ENCODE data around the gene PLXDC1. TPM values are rescaled to one million over a fixed set of nuclear protein-coding genes. Genes with fewer than 3 reads are reported as not detected.

Gene PLXDC1
- total RNA-seq, 1 experiment from 2014 or later, result 2.0 TPM

DNA sequence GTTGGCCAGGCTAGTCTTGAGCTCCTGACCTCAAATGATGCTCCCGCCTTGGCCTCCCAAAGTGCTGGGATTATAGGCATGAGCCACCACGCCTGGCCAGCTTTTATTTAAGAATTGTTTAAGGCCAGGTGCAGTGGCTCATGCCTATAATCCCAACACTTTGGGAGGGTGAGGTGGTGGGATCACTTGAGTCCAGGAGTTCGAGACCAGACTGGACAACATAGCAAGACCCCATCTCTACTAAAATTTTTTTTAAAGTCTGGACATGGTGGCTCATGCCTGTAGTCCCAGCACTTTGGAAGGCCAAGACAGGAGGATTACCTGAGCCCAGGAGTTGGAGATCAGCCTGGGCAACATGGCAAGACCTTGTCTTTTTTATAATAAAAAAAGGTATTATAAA is 5.2 kb downstream of the PLXDC1 start:
- Histone ChIP-seq H2BK12ac (ENCODE audit: insufficient read length, low read depth, low read length) (no peak overlapping the region), H2BK5ac (ENCODE audit: insufficient read length, low read length) (no peak overlapping the region), H4K20me1 (ENCODE audit: control insufficient read depth, insufficient read depth, insufficient read length) (no peaks in the 10 kb centered on the region), H3K14ac (ENCODE audit: insufficient read depth, low read length) (no peak overlapping the region), H3K4ac (ENCODE audit: low read depth, low read length) (no peak overlapping the region), H2BK15ac (ENCODE audit: low read depth, low read length) (no peak overlapping the region), H4K91ac (ENCODE audit: insufficient read length, low read depth, low read length) (no peak overlapping the region), H4K5ac (ENCODE audit: insufficient read length, low read depth, low read length) (no peak overlapping the region), H3K79me1 (ENCODE audit: insufficient read depth, low read depth, low read length, poor library complexity, severe bottlenecking) (no peaks in the 10 kb centered on the region), H3K4me2 (ENCODE audit: insufficient read depth, insufficient read length, low read length) (no peak overlapping the region), H3K4me1 (ENCODE audit: insufficient read depth, low read length) (no peaks in the 10 kb centered on the region), H2AK5ac (ENCODE audit: insufficient read length, low read length) (no peak overlapping the region), H3K9me3 (ENCODE audit: control insufficient read depth, low read depth, low read length) (no peaks in the 10 kb centered on the region), H3K27me3 (ENCODE audit: insufficient read depth, low read length) (peaks cover 9% of the 10 kb centered on the region; the same call in 1 of the 2 replicates), H2AFZ (ENCODE audit: low read length) (no peak overlapping the region), H3K27ac (ENCODE audit: insufficient read length, low read depth, low read length) (no peak overlapping the region), H4K8ac (replicated peaks; ENCODE audit: insufficient read length, low read depth, low read length) (no peak overlapping the region), H3K9ac (ENCODE audit: extremely low read depth, insufficient read length, low read length) (no peak overlapping the region), H3K23me2 (ENCODE audit: insufficient read length, low read depth, low read length, poor library complexity, severe bottlenecking) (peaks cover 5% of the 10 kb centered on the region), H3K23ac (ENCODE audit: insufficient read length, low read depth, low read length) (no peak overlapping the region), H3K56ac (ENCODE audit: insufficient read length, low read depth, low read length) (no peak overlapping the region), H3K79me2 (ENCODE audit: insufficient read depth, low read length) (no peaks in the 10 kb centered on the region), H2BK120ac (ENCODE audit: low read depth, low read length, poor library complexity, severe bottlenecking) (no peak overlapping the region), H3T11ph (ENCODE audit: low read length) (no peak overlapping the region), H2BK20ac (ENCODE audit: low read depth, low read length, poor library complexity, severe bottlenecking) (no peak overlapping the region), H3K18ac (ENCODE audit: insufficient read length, low read depth, low read length) (no peak overlapping the region)
- H3K27me3 Mint-ChIP-seq (ENCODE audit: low read depth), result peaks cover 29% of the 10 kb centered on the region
- no peak overlapping the region for H3K4me3 Mint-ChIP-seq
- no peaks in the 10 kb centered on the region; a peak in 1 of 5 replicates for H3K9me3 Mint-ChIP-seq
- no peak overlapping the region for H3K27ac Mint-ChIP-seq
- no peak for DNase-seq
- H3K36me3 Mint-ChIP-seq (ENCODE audit: insufficient read depth in 1 of 3, low read depth in 3 of 3), result no peaks in the 10 kb centered on the region
- TF ChIP-seq, protein P1, sequence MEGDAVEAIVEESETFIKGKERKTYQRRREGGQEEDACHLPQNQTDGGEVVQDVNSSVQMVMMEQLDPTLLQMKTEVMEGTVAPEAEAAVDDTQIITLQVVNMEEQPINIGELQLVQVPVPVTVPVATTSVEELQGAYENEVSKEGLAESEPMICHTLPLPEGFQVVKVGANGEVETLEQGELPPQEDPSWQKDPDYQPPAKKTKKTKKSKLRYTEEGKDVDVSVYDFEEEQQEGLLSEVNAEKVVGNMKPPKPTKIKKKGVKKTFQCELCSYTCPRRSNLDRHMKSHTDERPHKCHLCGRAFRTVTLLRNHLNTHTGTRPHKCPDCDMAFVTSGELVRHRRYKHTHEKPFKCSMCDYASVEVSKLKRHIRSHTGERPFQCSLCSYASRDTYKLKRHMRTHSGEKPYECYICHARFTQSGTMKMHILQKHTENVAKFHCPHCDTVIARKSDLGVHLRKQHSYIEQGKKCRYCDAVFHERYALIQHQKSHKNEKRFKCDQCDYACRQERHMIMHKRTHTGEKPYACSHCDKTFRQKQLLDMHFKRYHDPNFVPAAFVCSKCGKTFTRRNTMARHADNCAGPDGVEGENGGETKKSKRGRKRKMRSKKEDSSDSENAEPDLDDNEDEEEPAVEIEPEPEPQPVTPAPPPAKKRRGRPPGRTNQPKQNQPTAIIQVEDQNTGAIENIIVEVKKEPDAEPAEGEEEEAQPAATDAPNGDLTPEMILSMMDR (conservative IDR thresholded peaks at IDR 0.05), result no peak
- WGBS (ENCODE audit: extremely low coverage, insufficient read length, low lambda C conversion rate), result no CpG with 5 or more reads among the region's 3 CpGs
- H3K4me1 Mint-ChIP-seq, result peaks cover 5 to 15% of the 10 kb centered on the region in 2 experiments
